NCI-H2171 treated with DMSO at 0.1 percent for 48 hours (cell line): Measurements from ENCODE around the gene FITM1.

Source experiments
- DNase-seq: peaks from one replicate; lab custom pipeline; 2025; lab: John Stamatoyannopoulos, UW

Gene FITM1

DNA sequence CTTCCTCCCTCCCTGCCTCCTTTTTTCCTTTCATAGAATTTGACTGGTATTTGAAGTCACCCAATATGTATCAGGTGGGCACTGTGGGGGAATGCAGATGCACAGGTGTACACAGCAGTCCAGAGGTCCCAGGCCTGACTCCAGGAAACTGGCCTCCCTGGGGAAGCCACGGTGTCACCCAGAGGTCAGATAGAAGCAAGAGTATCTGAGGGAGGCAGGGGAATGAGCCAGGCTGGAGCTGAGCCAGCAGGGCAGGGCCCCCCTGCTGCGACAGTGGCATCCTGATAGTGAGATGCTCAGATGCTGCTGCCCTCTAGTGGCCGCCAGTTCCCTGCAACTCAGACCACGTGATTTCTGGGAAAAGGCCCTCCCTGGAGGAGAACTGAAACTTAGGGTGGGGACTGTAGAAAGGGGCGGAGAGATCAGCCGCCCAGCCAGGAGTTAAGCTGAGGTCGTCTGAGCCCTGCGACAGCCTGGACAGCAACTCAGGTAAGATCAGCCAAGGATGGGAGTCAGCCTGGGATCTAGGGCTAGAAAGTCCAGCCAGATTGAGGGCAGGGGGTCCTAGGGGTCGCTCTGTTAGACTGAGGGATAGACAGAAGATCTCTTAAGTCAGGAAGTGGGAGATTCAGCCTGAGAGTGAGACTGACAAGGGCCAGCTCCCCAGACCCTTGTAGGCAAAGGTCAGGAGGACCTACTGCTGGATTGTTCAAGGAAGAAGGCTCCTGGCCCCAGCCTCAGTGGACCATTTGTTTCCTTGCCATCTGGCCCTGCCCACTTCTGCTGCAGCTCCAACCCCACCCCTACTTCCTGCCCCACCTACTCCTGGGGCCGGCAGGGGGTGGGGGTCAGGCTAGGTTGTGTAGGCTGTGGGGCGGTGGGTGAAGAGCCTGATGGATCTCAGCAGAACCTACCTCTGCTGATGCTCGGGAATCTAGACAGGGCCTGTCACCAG, 30.7 kb downstream of the FITM1 start, which contains the start of gene IRF9:
Gene IRF9, plus strand, starts transcription at position 416 of the 955 bp plus-strand sequence. CDS start 880 bp downstream, outside the sequence.
- DNase-seq = peak; percentile 97

GRCh38 chr14:24162093-24162492, 31.6 kb downstream of the FITM1 start:
- DNase-seq = no peak

- no peak for DNase-seq
Observed at GRCh38 chr14:24164518-24164991, 34.1 kb downstream of the FITM1 start.

- no peak for DNase-seq
Observed at GRCh38 chr14:24165785-24166184, 35.3 kb downstream of the FITM1 start.

GRCh38 chr14:24167469-24168114, 37.1 kb downstream of the FITM1 start:
- DNase-seq = no peak

- DNase-seq = peak; percentile 100
Observed at GRCh38 chr14:24171422-24172260, 41.2 kb downstream of the FITM1 start, which contains the start of gene REC8. REC8 (plus strand) TSS chr14:24172080; CDS start chr14:24172553, 473 bp downstream.

DNA sequence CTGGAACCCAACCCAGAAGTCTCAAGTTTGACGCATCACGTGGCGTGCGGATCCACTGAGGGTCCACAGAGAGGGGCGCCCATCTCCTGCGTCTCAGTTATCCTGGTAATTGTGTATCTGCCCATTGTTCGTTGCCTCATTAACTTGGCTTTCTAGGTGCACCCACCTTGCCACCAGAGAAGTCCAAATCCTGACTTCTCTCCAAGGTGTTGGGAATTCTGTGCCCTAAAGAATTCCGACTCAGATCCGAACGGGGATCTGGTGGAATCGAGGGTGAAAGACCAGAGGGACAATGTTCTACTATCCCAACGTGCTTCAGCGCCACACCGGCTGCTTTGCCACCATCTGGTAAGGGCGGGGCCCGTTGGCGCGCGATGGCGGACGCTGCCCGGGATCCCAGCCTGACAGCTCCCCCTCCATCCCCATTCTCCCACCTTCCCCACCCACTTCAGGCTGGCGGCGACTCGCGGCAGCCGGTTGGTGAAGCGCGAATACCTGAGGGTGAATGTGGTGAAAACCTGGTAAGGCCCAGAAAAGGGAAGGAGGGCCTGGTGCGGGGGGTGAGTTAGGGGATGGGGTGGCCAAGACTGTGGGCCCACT, 41.9 kb downstream of the FITM1 start:
- peak; percentile 54 for DNase-seq

- DNase-seq = peak; percentile 19
Observed at GRCh38 chr14:24172871-24173281, 42.4 kb downstream of the FITM1 start.

DNA sequence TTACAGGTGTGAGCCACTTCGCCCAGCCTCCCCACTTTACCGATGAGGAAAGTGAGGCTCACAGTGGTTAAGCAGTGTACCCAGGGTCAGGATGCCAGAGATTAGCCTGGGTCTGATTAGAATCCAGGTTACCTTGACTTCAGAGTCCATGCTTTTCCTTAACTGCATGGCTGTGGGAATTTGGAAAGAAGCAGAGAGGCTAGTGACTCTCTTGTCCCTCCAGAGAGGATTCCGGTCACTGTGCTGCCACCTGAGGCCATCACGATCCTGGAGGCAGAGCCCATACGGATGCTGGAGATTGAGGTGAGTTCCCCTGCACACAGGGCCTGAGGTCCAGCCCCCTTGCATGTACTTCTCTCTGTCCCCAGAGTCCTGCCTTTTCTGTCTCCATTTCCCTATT, 46.1 kb downstream of the FITM1 start:
- DNase-seq = no peak

DNA sequence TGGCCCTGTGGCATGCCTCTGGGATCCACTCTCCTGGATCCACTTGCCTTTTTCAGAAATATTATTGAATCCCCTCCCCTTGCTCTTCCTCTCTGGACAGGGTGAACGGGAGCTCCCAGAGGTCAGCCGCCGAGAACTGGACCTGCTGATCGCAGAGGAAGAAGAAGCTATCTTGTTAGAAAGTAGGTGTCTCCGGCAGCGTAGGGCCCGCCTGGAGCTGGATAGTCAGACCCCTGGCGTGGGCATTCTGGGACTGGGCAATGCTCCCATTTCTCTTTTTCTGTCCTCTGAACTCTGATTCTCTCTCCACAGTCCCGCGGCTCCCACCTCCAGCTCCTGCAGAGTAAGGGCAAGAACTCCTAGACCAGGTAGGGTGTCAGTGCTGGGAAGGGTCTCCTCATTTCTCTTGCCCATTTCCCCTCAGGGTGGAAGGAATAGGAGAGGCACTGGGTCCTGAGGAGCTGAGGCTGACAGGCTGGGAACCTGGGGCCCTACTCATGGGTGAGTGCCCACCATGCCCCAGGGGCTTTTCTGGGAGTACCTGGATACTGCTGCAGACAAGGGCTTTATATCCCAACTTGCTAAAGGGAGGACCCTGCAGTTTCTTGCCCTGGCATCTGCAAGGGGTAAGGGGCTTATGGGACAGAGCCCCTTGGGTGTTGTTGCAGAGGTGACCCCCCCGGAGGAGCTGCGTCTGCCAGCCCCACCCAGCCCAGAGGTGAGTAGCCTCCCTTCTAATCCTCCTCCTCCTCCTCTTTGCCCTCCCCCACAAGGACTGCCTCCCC, 46.8 kb downstream of the FITM1 start:
- no peak for DNase-seq

DNA sequence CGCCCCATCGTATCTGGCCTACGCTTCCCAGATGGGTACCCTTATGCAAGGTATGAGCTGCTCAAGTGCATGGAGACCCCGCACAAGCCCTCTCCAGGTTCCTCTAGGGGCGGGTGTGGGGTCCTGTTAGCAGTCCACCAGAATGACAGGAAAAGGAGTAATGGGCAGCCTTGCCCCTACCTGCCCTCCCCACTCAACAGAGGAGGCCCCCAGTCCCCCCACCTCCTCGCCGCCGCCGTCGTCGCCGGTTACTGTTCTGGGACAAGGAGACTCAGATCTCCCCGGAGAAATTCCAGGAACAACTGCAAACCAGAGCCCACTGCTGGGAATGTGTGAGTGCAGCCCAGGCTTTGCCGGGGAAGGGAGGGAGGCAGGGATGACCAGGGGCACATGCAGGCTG, 47.4 kb downstream of the FITM1 start:
- DNase-seq = no peak

- no peak for DNase-seq
Observed at GRCh38 chr14:24178399-24179178, 48.1 kb downstream of the FITM1 start.

GRCh38 chr14:24179294-24179960, 49.0 kb downstream of the FITM1 start:
- no peak for DNase-seq

GRCh38 chr14:24179961-24180796, 49.7 kb downstream of the FITM1 start:
- DNase-seq = no peak

DNA sequence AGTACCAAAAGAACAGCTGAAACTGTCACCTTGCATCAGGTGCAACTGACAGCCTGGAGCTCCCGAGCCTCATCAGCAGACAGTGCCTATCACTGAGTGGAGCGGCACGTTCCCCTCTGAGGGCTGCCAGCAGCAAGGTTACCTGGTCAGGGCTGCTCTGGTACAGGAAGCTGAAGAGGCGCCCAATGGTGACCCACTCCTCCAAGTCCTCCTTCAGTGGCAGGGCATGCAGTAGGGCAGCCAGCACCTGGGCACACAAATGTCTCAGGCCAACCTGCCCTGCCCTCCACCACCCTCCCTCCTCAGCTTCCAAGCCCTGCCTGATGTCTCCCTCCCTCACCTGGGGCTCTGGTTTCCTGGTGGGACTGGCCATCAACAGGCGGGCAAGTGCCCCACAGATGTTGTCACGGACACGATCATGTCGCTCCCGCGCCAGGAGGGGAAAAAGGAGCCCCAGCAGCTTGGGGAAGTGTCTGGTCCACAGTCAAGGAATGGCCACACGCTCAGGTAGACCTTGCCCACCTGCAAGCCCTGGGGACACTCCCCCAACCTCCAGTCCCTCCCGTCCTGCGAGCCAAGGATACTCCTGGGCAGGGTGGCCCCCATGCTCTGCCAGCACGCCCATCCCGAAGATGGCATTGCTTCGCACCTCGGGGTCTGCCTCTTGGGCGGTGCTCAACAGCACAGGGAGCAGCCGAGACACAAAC, 51.1 kb downstream of the FITM1 start:
- no peak for DNase-seq
